ENCODE measurements around the gene RBMX.
A peak's percentile ranks its signal among the peaks of the same experiment; 100 is the strongest.
"Not testable (repeated sequence)": the region's sequence is repeated elsewhere in the genome, so short reads cannot be mapped to it uniquely, and the experiment has no call there.

The RBMX gene

DNA sequence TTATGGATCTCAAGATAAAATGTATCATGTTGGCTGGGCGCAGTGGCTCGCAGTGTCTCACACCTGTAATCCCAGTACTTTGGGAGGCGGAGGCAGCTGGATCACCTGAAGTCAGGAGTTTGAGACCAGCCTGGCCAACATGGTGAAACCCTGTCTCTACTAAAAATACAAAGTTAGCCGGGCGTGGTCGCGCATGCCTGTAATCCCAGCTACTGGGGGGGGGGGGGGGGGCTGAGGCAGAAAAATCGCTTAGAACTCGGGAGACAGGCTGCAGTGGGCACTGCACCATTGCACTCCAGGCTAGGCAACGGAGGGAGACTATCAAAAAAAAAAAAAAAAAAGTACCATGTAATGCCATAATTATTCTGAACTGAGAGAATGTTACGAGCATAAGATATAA is 2.1 kb downstream of the RBMX start:
- no peak for DNase-seq (ENCODE audit: low spot score)

DNA sequence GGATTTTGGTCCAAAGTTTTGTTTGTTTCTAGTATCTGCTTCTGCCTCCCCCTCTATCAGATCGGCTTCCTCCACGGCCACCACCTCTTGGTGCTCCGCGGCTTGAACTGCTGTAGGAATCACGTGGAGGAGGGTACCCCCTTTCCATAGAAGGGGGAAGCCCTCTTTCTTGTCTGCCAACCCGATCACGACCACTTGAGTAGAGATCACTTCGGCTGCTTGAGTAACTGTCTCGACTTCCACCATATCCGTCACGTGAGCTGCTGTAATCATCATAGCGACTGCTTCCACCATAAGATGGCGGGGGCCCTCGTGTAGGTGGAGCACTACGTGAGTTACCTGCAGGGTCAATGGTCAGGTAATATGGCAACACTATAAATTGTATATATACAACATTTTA is 6.4 kb downstream of the RBMX start:
- DNase-seq (ENCODE audit: low spot score), result not testable (repeated sequence)

DNA sequence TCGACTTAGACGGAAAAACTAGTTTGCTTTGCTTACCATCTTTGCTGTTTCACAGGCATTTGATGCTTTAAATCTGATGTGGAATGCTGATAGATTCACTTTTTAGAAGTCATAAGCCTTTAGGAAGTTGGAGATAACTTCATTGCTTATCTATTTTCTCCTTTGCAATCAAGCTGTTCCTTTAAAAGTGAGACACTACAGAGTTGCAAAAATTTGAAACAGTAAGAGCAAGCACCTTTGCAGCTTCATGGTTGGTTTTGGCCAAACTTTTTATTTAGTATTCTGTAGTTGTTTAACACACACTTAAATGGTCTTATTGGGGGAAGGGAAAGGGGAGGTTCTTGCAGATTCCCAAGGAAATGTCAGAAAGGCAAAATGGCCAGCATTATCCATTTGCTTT is 7.3 kb downstream of the RBMX start:
- not testable (repeated sequence) for DNase-seq (ENCODE audit: low spot score)

GRCh38 chrX:136872091-136872700 is 8.3 kb downstream of the RBMX start:
- DNase-seq (ENCODE audit: low spot score), result no peak

- DNase-seq (ENCODE audit: low spot score), result no peak
These were observed 10.5 kb downstream of the RBMX start for GRCh38 chrX:136870064-136870463.

DNA sequence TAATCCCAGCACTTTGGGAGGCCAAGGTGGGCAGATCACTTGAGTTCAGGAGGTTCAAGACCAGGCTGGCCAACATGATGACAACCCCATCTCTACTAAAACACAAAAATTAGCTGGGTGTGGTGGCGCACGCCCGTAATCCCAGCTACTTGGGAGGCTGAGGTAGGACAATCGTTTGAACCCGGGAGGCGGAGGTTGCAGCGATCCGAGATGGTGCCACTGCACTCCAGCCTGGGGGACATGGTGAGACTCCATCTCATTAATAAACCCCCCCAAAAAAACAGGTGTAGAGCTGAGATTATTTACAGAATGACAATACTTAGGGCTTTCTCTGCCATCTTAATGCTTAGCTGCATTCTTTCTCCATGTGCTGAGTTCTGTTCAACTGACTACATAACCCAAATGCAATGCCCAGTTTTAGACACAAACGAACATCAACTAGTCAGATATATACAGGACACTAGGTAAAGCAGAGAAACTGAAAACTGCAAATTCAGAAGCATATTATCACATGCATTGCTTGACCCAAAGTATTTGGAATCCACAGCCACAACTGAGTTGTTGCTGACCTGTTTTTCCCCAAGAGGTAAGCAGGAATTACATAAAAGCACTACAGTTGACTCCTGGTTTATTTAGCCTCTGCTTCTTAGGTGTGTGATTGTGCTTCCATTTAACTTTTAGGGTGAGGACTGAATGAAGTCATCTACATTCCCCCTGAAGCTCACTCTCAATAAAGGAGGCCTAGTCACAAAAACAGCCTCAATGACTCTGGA is 12.1 kb downstream of the RBMX start:
- no peak for DNase-seq (ENCODE audit: low spot score)

DNA sequence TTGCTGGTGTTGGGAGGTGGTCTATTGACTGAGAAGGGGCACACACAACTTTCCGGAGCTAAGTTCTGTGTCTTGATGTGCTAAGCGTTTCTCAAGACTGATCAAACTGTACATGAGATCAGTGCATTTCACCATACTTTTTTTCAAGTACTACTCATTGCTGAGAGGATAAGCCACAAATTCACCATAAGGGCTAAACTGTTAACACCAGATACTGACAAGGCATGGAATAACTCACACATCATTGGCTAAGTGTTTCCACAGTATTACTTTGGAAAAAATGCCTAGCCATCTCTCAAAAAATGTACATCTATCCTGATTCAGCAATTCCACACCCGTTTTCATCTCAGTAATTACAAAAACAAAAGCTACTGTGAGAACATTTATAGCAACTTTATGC is 13.0 kb downstream of the RBMX start:
- no peak for DNase-seq (ENCODE audit: low spot score)

GRCh38 chrX:136867096-136867491 is 13.4 kb downstream of the RBMX start:
- DNase-seq (ENCODE audit: low spot score), result no peak

DNA sequence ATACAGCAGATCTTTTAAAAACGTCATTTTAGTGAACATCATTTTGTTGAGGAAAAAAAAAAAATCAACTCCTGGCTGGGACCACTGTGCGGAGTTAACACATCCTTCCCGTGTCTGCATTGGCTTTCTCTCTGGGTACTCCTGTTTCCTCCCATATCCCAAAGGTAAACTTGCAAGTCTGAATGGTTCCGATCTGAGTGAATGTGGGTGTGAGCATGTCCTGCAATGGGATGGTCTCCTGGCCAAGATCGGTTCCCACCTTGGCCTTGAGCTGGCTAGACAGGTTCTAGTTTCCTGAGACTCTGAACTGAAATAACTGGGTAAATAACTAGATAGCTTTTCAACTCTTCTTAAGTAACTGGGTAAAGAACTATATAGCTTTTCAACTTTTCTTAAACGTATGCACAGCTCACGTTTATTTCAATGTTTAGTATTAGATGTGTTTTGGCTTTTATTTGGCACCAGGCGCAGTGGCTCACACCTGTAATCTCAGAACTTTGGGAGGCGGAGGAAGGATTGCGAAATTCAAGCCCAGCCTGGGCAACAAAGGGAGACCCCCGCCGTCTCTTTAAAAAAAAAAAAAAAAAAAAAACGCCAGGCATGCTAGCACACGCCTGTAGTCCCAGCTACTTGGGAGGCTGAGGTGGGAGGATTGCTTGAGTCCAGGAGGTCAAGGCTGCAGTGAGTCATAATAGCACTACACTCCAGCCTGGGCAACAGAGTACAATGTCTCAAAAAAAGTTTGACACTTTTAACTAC is 14.0 kb downstream of the RBMX start:
- DNase-seq (ENCODE audit: low spot score), result no peak

- no peak for DNase-seq (ENCODE audit: low spot score)
These were observed 15.0 kb downstream of the RBMX start for GRCh38 chrX:136865270-136866158.

GRCh38 chrX:136863826-136864225 is 16.7 kb downstream of the RBMX start:
- no peak for DNase-seq (ENCODE audit: low spot score)

- DNase-seq (ENCODE audit: low spot score), result no peak
These were observed 18.0 kb downstream of the RBMX start for GRCh38 chrX:136862546-136862945.

DNA sequence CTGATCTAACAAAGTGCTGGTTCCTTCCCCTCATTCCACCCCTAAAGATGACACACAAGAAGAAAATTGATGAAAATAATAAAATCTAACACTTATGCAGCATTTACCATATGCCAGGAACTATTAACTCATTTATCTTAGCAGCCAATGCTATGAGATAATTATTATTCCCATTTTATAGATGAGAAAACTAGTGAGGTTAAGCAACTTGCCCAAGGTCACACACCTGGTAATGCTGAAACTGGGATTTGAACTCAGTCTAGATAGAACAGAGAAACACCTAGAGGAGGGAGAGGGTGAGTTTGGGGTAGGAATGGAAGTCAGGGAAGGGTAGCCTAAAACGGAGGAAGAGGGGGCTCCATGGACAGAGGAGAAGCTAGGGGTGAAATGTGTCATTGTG is 18.6 kb downstream of the RBMX start:
- no peak for DNase-seq (ENCODE audit: low spot score)

DNA sequence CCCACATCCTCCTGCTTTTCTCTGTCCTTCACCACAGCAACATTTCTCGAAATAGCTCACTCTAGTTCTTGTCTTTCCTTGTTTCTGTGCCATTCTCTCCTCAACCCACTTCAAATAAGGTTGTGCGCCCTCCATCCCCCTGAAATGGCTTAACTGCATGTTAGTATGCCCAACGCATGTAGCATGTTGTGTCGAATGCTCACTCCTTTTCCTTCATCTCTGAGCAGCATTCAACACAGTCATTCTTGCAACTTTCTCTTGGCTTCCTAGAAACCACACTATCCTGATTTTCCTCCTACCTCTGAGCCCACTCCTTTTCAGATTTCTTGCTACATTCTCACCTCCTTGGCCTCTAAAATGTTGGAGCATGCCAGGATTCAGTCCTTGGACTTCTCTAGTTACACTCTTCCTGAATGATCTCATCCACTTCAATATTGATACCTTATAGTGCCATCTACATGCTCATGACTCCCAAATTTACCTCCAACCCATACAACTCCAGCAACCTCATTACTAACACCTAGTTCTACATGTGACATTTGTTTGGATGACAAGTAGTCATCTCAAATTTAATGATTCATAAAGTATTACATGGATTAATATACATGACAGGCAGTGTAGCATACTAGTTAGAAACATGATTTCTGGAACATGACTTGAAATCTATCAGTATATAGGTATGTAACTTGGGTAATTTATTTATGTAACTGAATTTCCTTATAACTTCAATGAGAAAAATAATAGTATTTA is 22.3 kb downstream of the RBMX start:
- DNase-seq (ENCODE audit: low spot score), result no peak

- DNase-seq (ENCODE audit: low spot score), result peak; percentile 35
These were observed 24.0 kb downstream of the RBMX start for GRCh38 chrX:136856551-136856950.

DNA sequence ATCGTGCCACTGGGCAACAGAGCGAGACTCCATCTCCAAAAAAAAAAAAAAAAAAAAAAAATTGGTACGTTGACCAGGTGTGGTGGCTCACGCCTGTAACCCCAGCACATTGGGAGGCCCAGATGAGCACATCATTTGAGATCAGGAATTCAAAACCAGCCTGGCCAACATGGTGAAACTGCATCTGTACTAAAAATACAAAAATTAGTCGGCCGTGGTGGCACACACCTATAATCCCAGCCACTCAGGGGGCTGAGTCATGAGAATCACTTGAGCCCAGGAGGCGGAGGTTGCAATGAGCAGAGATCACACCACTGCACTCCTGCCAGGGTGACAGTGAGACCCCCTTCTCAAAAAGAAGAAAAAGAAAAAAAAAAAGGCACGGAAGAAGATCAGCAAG is 24.5 kb downstream of the RBMX start:
- DNase-seq (ENCODE audit: low spot score), result no peak

DNA sequence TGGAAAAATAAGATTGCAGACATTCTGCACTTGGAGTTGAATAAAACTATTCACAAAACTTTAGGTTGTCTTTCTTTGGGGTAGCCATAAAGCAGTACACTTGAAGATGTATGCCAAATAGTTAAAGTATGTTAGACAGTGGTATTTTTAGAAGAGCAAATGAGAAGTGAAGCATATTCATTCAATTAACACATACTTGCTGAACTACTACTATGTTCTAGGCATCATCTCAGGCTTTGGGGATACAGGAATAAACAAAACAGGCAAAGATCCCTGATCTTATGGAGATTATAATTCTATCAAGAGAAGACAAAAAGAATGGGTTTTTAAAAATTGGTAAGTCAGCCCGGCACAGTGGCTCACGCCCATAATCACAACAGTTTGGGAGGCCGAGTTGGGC is 29.0 kb downstream of the RBMX start:
- no peak for DNase-seq (ENCODE audit: low spot score)

- DNase-seq (ENCODE audit: low spot score), result peak; percentile 9
These were observed 29.9 kb downstream of the RBMX start for GRCh38 chrX:136850441-136851175.

GRCh38 chrX:136849395-136849794 is 31.1 kb downstream of the RBMX start:
- DNase-seq (ENCODE audit: low spot score), result no peak

DNA sequence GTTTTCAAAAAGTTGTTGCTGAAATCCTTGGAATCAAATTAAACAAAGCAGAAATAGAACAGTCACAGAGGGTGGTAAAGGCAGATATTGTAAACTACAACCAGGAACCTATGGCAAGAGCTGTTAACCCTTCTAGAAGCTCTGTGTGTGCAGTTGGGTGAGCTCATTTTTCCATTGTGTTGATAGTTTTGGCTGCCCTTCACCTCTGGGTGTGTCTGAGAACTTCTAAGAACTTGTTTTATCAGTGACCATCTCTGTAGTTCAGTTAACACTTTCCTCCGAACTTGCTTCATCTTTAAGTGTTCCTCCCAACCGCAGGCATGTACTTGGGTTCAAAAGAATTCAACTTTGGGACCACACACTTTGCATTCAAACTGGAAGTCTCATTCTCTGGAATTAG is 32.7 kb downstream of the RBMX start:
- no peak for DNase-seq (ENCODE audit: low spot score)

- no peak for DNase-seq (ENCODE audit: low spot score)
These were observed 41.3 kb downstream of the RBMX start for GRCh38 chrX:136839196-136839595.
